NCI-H1105 treated with DMSO at 0.1 percent for 48 hours (cell line): Measurements from ENCODE around the gene BCAS1.

ENCODE experiments used
- DNase-seq: peaks from one replicate; lab custom pipeline; 2025; lab: John Stamatoyannopoulos, UW

BCAS1 gene, protein sequence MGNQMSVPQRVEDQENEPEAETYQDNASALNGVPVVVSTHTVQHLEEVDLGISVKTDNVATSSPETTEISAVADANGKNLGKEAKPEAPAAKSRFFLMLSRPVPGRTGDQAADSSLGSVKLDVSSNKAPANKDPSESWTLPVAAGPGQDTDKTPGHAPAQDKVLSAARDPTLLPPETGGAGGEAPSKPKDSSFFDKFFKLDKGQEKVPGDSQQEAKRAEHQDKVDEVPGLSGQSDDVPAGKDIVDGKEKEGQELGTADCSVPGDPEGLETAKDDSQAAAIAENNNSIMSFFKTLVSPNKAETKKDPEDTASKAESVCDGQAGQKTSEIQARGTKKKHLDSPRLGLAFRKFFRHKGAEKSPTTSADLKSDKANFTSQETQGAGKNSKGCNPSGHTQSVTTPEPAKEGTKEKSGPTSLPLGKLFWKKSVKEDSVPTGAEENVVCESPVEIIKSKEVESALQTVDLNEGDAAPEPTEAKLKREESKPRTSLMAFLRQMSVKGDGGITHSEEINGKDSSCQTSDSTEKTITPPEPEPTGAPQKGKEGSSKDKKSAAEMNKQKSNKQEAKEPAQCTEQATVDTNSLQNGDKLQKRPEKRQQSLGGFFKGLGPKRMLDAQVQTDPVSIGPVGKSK

DNA sequence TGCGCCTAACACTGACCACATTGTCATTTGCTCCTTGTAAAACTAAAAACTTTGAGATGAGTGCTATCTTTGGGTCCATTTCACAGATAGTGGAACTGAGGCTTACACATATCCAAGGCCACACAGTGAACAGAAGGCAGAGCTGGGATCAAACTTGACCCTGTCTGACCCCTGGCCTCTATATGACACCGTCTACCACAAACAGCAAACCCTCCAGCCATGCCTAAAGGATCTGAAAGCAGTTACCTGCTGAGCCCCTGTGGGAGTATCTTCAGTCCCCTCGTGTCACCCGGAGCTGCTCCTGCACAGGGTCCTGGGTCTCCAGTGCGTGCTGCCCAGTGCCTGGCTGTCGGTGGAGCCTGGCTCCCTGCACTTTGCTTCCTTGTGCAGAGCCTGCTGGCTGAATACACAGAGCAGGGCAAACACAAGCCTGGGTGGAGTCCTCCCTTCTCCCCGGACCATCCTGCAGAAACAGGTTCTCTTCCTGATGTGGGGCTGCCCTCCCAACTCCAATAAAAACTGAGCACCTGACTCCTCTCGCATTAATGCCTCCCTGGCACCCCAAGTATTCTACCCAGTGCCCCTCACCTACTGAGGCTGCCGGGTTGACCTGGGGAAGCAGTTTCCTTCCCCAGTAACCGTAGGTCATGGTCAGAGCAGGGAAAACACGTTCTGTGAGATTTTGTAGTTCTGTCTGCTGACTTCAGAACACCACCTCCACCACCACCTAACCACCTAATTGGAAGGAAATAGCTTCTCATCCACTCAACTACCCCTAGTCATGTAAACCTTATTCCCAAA lies at the start of gene BCAS1:
Gene BCAS1 (minus strand): TSS at position 408 of the 801 bp plus-strand sequence. CDS start 11,876 bp downstream, outside the sequence.
- no peak for DNase-seq

DNA sequence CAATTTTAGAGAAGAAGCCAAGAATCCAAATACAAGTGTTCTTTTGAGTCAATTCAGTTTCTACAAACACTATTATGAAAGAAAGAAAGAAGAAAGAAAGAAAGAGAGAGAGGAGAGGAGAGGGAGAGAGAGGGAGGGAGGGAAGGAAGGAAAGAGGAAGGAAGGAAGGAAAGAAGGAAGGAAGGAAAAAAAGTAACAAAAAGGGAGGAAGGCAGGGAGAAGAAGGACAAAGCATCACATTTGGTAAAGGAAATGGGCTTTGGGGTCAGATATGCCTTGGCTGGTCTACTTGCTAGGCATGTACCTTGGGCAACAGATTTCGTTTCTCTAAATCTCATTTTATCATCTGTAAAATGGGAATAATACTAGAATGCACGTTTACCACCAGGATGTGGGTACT lies 49.4 kb upstream of the BCAS1 start:
- no peak for DNase-seq

DNA sequence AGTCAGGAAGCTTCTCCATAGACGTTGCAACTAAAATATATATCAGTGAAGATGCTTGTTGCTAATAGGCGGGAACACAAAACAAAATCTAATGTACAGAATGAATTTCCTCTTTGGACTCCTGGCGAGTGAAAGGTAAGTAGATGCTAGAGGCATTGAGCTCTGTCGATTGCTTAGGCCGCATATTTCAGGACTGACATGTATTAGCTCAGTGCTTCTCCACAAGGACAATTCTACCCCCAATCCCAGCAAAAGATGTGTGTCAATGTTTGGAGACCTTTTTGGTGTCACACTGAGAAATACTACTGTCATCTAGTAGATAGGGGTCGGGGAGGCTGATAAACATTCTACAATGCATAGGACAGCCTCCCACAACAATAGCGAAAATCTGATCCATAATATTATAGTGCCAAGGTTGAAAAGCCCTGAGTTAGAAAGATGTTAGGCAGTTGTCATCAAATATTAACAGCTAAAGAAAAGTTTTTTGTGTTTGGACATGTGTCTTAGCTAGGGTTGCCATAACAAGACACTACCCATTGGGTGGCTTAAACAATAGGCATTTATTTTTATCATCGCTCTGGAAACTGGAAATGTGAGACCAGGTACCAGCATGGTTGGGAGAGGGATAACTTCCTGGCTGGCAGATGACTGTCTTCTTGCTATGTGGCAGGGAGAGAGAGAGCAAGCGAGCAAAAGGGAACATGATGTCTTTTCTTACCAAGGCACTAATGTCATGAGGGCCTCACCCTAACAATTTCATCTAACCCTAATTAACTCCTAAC lies 48.0 kb upstream of the BCAS1 start:
- DNase-seq, result no peak

DNA sequence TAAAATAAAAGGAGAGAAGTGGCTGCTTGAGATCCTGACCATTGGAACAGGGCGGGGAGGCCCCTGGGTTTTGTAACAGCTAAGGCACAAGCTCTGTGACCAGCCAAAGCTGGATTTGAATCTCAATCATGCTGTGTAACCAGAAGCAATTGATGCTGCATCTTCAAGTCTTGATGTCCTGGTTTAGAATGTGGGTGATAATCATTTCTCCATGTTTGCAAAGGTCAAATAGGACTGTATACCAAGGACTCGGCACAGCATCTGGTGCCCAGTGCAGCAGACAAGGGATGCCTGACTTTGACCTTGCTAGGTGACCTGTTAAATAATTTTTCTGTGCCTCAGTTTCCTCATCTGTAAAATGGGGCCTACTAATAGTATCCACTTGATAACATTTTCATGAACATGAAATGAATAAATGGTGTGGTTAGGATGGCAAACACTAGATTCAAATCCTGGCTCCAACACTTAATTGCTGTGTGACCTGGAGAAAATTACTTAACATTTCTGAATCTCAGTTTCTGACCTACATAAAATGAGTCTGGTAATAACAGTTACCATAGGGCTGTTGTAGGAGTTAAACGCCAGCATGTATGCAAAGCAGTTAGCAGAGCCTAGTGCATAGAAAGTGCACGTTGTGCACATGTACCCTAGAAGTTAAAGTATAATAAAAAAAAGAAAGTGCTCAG lies 46.3 kb upstream of the BCAS1 start:
- no peak for DNase-seq

DNA sequence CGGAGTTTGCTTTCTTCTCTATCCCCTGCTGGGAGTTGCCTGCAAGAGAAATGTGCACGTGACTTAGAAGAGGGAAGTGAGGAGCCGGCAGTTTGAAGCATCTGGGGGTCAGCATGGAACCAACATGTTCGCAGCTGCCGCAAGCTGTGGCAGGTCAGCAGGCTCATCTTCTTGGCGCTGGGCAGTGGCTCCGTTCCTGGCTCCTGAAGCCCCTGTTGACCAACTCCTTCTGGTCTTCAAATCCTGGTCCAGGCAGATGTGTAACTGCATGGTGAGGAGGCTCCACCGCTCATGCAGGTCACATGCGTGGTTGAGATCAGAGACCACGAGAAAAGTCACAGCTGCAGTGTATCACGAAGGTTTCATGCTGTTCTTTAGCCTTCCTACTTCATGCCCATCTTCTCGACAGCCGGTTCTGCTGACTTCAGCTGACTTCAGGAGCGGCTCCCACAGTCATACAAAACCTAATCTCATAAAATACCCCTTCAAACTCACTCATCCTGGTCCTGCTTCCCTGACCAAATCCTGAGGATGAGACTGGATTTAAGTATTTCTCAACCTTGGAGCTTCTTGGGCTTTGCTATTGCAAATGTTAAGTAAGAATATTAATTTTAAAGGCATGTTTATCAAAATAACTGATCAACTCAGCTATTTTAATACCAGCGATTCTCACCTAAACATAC lies 44.9 kb upstream of the BCAS1 start:
- DNase-seq, result no peak

DNA sequence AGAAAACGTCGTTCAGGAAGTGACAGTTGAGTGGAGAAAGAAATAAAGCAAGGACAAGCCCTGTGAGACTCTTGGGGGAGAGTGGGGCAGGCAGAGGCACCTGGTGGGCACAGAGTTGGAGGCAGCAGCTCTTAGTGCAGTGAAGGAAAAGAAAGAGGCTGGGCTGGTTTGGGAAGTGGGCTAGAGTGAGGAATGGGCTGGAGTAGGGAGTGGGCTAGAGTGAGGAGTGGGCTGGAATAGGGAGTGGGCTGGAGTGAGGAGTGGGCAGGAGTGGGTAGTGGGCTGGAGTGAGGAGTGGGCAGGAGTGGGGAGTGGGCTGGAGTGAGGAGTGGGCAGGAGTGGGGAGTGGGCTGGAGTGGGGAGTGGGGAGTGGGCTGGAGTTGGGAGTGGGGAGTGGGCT lies 43.7 kb upstream of the BCAS1 start:
- no peak for DNase-seq

DNA sequence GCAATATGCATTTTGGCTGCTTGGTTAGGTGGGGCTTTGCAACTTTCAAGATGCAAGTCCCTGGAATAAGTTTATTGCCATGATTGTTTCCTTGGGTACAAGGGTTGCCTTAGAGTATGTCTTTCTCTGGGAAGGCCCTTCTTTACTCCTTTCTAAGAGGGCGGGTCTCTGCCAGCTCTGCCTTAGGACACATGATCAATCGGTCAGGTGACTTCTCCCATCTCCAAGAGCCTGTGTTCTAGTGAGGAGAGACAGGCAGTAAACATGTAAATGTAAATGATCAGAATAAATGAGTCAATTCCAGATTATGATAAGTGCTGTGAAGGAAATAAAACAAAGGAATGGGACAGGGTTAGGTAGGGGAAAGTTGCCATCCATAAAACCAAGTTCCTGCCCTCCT lies 43.2 kb upstream of the BCAS1 start:
- no peak for DNase-seq

DNA sequence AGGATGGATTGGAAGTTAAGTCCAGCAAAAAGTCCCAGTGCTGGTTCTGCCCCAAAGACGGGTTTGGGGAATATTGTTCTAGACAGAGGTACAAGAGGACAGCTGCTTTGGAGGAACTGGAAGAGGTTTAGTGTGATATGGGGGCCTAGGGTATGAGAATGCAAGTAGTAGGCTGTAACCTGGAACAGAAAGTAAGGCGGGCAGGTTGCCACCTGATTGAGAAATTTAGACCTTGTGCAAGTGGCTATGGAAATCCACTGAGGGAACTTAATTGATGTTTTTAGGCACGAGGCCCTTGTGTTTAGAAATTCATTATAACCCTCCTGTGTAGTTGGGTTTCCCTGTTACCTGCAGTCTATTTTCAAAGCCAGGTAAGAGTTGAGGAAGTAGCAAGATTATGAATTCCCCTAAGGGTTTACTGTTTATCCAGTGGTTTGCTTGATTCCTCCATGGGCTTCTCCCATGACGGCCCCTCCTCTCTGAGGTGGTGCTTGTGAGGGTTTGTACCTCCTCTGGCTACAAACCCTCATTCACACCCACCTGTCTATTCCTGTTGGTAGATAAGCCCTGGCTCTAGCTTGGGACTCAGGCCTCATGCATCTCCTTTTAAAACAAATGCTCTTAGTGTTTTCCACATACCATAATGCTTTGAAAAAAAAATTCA lies 42.0 kb upstream of the BCAS1 start:
- no peak for DNase-seq

DNA sequence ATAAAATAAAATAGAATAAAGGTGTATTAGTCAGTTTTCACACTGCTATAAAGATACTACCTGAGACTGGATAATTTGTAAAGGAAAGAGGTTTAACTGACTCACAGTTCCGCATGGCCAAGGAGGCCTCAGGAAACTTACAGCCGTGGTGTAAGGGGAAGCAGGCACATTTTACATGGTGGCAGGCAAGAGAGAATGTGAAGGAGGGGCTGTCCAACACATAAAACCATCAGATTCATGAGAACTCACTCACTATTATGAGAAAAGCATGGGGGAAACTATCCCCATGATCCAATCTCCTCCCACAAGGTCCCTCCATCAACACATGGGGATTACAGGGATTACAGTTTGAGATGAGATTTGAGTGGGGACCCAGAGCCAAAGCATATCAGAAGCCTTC lies 41.1 kb upstream of the BCAS1 start:
- no peak for DNase-seq

DNA sequence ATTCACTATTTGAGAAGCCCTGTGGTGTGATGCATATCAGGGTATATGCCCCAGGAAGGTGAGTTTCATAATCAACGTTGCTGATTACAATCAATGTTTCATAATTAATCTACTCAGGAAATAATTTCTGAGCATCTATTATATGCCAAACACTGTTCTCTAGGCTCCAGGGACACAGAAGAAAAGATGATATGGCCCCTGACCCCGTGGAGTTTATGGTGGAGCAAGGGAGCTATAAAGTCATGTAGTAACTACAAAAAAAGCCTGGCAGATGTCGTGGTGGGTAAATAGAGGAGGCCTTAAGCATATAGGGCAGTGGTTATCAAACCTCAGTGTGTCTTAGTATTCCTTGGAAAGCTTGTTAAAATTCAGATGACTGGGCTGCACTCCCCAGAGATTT lies 40.1 kb upstream of the BCAS1 start:
- DNase-seq, result no peak

DNA sequence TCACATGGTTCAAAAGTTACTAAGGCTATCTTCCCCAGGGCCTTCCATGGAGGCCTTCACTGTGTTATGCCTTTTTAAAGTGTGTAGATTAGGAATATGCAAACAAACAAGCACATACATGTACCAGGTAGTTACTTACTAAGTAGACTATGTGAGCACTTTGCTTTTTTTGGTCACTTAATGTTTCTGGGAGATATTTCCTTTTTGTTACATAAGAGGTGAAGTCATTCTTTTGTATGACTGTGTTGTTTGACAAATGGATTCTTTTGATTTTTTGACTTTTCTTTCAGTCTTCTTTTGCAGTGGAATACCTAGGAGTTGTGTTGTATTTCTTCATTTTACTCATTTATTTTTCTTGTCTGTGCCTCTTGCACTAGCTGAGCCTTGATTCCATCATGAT lies 39.6 kb upstream of the BCAS1 start:
- no peak for DNase-seq

DNA sequence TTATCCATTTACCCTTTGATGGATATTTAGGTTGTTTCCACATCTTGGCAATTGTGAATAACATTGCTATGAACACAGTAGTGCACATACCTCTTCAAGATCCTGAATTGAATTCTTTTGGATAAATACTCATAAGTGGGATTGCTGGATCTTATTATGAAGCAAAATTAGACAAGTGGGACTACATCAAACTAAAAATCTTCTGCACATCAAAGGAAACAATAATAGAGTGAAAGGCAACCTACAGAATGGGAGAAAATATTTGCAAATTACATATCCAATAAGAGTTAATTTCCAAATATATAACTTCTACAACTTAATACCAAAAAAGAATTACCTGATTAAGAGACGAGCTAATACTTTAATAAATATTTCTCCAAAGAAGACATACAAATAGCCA lies 38.4 kb upstream of the BCAS1 start:
- no peak for DNase-seq

DNA sequence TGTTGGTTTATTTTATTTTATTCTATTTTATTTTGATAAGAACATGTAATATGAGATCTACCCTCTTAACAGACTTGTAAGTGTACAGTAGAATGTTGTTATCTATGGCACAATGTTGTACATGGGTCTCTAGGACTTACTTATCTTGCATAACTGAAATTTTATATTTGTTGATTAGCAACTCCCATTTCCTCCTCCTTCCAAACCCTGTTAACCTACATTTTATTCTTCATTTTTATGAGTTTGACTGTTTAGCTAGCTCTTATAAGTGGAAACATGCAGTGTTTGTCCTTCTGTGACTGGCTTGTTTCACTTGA lies 37.9 kb upstream of the BCAS1 start:
- no peak for DNase-seq

DNA sequence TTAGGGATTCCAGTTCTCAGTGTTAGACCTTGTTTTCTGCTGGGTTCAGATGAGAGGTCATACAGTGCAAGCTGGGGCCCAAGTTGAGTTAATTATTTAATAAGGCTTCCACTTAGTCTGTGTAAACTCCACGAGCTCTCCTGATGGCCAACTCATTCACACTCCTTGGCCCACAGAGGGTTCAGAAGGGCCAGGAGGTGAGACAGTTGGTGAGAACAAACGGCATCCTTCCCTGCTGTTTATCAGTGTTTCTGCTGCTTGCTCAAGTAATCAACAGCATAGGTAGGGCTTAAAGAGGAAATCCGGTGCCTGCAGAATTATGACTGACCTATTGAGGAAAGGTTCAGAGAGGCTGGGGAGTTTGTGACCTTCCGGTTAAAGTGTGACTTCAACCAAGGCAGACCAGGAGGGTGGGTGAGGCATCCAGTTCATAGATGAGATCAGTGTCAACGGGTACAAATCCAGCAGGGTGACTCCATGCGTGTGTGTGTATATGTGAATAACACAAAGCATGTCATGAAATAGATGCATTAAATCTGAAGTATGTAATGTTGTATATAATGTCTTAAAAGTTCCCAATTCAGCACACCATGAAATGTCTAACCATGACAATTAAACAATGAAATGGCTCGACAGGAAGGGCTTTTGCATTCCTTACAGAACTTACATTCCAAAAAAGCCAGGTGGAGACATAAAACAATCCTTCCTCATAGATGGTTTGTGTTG lies 37.4 kb upstream of the BCAS1 start:
- no peak for DNase-seq

DNA sequence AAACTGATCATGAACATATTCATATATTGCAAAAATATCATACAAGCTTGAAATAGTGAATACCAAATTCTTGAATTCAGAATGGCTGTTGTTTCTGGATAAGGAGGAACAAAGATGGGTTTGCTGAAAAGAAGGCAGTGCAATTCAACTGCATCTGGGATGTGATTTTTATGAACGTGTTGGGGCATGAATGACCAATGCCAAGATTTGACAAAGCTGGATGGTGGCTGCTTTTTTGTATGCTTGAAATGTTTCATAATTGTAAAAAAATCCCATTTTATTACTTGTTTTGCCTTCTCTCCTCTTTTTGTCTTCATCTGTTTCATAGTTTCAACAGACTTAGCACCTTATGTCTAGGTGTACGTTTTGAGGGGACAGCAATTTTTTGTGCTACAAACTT lies 36.8 kb upstream of the BCAS1 start:
- DNase-seq, result no peak

DNA sequence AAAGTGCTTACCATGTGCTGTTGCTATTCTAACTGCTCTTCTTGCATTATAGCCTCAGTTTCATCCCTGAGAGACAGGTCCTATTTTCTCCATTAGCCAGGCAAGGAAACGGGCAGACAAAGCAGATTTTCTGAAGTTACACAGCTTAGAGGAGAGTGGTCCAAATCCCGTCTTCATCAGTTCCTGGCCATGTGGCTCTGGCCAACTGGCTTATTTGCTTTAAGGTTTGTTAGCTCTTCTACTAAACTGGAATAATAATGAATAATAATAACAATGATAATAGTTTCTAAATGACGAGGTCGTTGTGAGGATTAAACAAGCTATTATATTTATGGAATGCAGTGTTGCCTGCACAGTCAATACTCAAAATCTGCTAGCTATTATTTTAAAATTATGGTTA lies 35.8 kb upstream of the BCAS1 start:
- DNase-seq, result no peak

DNA sequence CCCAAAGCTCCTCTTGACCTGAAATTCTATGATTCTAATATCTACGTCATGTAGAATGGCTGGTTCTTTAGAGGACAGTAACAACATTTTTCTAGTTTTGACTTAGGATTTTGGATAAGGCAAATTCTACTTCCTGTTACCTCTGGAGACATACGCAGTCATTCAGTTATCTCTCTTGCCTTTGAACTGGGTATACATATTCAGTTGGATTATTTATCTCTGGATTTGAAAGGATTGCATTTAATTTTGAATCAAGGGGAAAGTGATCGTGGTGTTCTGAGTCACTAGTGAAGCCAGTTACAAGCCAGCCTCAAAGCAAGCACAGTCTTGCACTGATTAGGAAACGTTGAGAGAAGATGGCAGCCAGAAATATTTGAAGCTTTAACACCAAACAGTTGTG lies 35.3 kb upstream of the BCAS1 start:
- no peak for DNase-seq

DNA sequence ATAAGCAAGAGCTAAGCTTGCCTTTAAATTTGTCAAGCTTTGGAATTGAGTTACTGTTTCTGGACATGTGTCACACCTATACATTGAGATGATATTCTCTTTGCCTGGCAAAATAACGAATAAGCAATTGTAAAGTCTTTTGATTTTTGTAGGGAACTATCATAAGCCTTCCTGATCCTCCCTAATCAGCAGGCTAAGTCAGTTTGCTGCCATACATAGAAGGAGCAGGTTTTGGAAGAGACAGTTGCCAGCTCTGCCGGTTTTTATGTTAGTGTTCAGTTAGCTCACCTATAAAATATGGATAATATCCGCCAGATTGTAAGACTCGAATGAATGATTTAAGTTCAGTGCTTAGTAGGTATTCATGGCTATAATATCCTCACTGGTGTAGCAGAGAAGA lies 34.4 kb upstream of the BCAS1 start:
- DNase-seq, result no peak

DNA sequence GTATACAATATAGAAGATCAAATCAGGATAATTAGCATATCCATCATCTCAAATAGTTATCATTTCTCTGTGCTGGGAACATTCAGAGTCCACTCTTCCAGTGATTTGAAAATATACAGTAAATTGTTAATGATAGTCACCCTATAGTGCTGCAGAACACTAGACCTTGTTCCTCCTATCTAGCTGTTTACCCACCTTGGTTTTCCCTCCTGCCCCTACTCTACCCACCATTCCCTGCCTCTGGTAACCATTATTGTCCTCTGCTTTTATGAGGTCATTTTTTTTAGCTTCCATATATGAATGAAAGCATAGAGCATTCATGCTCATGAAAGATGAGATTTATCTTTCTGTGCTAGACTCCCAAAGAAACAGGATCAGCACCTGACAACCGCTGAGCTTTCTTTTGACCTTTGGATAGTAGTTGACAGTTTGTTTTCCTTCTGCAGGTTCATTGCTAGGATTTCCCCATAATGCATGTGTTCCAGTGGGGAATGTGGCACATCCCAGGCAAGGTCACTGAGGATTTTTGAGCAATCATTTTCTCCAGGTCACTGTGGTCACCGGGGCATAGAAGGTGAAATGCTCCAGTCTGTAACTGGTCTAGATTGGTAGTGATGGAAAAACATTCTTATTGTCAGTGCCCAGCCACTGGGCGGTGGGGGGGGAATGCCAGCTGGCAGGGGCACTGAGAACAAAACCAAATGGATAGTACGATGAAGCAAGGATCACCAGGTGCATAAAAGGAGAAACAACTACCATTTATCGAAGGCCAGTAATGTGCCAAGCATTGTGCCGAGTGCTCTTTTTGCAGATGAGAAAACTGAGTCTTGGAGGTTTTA lies 33.6 kb upstream of the BCAS1 start:
- no peak for DNase-seq
